Heart left ventricle (tissue), 13 donors: Measurements from ENCODE around the gene NKX2-4.

Source experiments
- CTCF ChIP-seq, 12 donors: fragments of 200-600 bp; sonication (generic) in 4 of 12; IDR thresholded peaks; one replicate each; pipeline versions ENCODE4 v1.5.0 to v1.8.0; 2018 to 2022; ENCODE audit warnings: antibody characterized with exemption in 12 of 12, mild to moderate bottlenecking in 5 of 12
- POLR2A ChIP-seq, 2 donors: fragments of 450-650 bp; IDR thresholded peaks; one replicate each; pipeline ENCODE4 v1.6.1; 2017; ENCODE audit warnings: antibody characterized with exemption in 2 of 2, mild to moderate bottlenecking in 2 of 2, moderate library complexity in 2 of 2
- donor health status: ischemic (EF 13 %, LVEDD 7.1; RV severe dilation, severe dysfunction).
- donor health status: DM: no; HTN: yes; CAD: no.
- donor health status: DM: no; HTN: no; CAD: no.
- donor health status: ischemic (EF 25% LVEDD 6.9; RV normal size, moderate dysfunction).
- donor health status: ischemic (EF 25% LVEDD 5.7; RV mildly dilated, moderate dysfunction).
- donor health status: ischemic (EF 35%, LVEDD 5.7; RV mildly dilated, moderate dysfunction).
- donor health status: nonischemic (EF 11% LVEDD 7.7; RV severe dilation, severe dysfunction).
- donor health status: DM: yes; HTN: yes; CAD: no.
- donor health status: PGD.
- donor health status: ischemic (EF 29% LVEDD 5.4; RV normal size, mild dysfunction).
- donor health status: nonischemic (EF 23%, LVEDD 6.1; RV moderate dilation, normal function).

- no peak for TF ChIP-seq CTCF (IDR thresholded peaks at IDR 0.05)
- TF ChIP-seq POLR2A (IDR thresholded peaks at IDR 0.05): no peak
These were observed 38.2 kb upstream of the NKX2-4 start for GRCh38 chr20:21435576-21435975.
